ENCODE results near the gene LCN10. TPM values are rescaled to one million over a fixed set of nuclear protein-coding genes. Genes with fewer than 3 reads are reported as not detected.

LCN10 gene
- total and polyA plus RNA-seq, 2 of the 13 experiments (the other 11 are each of a cell fraction or from before 2014, with no cell fraction given), result 0.53 to 0.61 TPM

DNA sequence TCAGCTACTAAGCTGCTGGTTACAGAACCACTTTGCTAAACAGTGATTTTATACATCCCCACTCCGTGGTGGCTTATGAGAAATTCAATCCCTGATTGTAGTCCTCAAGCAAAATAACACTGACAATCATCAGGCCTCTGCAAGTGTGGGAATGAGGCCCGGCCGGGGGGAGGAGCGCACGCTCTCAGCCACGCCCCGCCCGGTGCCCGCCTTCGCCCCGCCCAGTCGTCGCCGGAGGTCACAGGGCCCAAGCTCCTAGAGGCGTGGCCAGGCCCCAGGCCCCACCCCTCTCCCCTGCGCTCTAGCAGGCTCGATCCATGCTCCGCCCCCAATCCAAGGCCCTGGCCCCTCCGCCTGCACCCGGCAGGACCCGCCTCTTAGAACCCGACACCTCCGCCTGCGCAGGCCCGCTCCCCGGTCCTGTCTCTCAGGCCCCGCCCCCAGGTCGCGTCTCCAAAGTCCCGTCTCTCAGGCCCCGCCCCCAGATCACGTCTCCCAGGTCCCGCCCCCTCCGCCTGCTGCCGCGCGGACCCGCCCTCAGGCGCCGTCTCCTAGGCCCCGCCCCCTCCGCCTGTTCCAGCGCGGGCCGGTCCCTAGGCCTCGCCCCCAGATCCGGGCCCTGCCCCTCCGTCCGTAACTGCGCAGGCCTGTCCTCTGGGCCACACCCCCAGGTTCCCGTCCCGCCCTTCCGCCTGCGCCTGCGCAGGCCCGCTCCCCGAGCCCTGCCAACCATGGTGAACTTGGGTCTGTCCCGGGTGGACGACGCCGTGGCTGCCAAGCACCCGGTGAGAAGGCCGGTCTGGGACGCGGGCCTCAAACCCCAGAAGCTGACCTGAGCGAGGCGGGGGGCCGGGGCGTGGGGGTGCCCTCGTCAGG lies 48.1 kb upstream of the LCN10 start, which contains the start of gene TMEM141 (continued):
- TF ChIP-seq, protein P1, sequence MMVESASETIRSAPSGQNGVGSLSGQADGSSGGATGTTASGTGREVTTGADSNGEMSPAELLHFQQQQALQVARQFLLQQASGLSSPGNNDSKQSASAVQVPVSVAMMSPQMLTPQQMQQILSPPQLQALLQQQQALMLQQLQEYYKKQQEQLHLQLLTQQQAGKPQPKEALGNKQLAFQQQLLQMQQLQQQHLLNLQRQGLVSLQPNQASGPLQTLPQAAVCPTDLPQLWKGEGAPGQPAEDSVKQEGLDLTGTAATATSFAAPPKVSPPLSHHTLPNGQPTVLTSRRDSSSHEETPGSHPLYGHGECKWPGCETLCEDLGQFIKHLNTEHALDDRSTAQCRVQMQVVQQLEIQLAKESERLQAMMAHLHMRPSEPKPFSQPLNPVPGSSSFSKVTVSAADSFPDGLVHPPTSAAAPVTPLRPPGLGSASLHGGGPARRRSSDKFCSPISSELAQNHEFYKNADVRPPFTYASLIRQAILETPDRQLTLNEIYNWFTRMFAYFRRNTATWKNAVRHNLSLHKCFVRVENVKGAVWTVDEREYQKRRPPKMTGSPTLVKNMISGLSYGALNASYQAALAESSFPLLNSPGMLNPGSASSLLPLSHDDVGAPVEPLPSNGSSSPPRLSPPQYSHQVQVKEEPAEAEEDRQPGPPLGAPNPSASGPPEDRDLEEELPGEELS (CRISPR knock-in tag; IDR thresholded peaks at IDR 0.05), result peak; percentile 51; the same call in 1 of the 2 replicates
- no peak for TF ChIP-seq FOXK1 (CRISPR knock-in tag; IDR thresholded peaks at IDR 0.05; ENCODE audit: borderline replicate concordance, low read depth)
- TF ChIP-seq ZNF180 (CRISPR knock-in tag; IDR thresholded peaks at IDR 0.05; ENCODE audit: borderline replicate concordance, low read depth), result no peak
- TF ChIP-seq RFX1 (IDR thresholded peaks at IDR 0.05), result no peak
- no peak for TF ChIP-seq CHD4 (IDR thresholded peaks at IDR 0.05; ENCODE audit: borderline replicate concordance, low read length)
- 0 out of 2 replicates have a peak, but pooled peaks have one; percentile 70 for TF ChIP-seq ZNF567 (CRISPR knock-in tag; IDR thresholded peaks at IDR 0.05; ENCODE audit: borderline replicate concordance)
- TF ChIP-seq, protein P2, sequence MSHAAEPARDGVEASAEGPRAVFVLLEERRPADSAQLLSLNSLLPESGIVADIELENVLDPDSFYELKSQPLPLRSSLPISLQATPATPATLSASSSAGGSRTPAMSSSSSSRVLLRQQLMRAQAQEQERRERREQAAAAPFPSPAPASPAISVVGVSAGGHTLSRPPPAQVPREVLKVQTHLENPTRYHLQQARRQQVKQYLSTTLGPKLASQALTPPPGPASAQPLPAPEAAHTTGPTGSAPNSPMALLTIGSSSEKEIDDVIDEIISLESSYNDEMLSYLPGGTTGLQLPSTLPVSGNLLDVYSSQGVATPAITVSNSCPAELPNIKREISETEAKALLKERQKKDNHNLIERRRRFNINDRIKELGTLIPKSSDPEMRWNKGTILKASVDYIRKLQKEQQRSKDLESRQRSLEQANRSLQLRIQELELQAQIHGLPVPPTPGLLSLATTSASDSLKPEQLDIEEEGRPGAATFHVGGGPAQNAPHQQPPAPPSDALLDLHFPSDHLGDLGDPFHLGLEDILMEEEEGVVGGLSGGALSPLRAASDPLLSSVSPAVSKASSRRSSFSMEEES (CRISPR knock-in tag; IDR thresholded peaks at IDR 0.05), result no peak
- TF ChIP-seq, protein P3, sequence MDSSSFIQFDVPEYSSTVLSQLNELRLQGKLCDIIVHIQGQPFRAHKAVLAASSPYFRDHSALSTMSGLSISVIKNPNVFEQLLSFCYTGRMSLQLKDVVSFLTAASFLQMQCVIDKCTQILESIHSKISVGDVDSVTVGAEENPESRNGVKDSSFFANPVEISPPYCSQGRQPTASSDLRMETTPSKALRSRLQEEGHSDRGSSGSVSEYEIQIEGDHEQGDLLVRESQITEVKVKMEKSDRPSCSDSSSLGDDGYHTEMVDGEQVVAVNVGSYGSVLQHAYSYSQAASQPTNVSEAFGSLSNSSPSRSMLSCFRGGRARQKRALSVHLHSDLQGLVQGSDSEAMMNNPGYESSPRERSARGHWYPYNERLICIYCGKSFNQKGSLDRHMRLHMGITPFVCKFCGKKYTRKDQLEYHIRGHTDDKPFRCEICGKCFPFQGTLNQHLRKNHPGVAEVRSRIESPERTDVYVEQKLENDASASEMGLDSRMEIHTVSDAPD (CRISPR knock-in tag; IDR thresholded peaks at IDR 0.05), result no peak
- TF ChIP-seq PHF8 (CRISPR knock-in tag; IDR thresholded peaks at IDR 0.05), result peak; percentile 51
- TF ChIP-seq KAT8 (CRISPR knock-in tag; IDR thresholded peaks at IDR 0.05), result no peak; the same call in 1 of the 2 replicates
- no peak for TF ChIP-seq NPAS2 (CRISPR knock-in tag; IDR thresholded peaks at IDR 0.05; ENCODE audit: borderline replicate concordance)
- TF ChIP-seq ATF7 (IDR thresholded peaks at IDR 0.05), result no peak
- TF ChIP-seq ATF7 (CRISPR knock-in tag; IDR thresholded peaks at IDR 0.05), result no peak
- TF ChIP-seq, protein P4, sequence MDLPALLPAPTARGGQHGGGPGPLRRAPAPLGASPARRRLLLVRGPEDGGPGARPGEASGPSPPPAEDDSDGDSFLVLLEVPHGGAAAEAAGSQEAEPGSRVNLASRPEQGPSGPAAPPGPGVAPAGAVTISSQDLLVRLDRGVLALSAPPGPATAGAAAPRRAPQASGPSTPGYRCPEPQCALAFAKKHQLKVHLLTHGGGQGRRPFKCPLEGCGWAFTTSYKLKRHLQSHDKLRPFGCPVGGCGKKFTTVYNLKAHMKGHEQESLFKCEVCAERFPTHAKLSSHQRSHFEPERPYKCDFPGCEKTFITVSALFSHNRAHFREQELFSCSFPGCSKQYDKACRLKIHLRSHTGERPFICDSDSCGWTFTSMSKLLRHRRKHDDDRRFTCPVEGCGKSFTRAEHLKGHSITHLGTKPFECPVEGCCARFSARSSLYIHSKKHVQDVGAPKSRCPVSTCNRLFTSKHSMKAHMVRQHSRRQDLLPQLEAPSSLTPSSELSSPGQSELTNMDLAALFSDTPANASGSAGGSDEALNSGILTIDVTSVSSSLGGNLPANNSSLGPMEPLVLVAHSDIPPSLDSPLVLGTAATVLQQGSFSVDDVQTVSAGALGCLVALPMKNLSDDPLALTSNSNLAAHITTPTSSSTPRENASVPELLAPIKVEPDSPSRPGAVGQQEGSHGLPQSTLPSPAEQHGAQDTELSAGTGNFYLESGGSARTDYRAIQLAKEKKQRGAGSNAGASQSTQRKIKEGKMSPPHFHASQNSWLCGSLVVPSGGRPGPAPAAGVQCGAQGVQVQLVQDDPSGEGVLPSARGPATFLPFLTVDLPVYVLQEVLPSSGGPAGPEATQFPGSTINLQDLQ (CRISPR knock-in tag; IDR thresholded peaks at IDR 0.05), result no peak
- no peak for TF ChIP-seq BRF2 (CRISPR knock-in tag; IDR thresholded peaks at IDR 0.05)
